ENCODE results near the gene AAMP.

DNA sequence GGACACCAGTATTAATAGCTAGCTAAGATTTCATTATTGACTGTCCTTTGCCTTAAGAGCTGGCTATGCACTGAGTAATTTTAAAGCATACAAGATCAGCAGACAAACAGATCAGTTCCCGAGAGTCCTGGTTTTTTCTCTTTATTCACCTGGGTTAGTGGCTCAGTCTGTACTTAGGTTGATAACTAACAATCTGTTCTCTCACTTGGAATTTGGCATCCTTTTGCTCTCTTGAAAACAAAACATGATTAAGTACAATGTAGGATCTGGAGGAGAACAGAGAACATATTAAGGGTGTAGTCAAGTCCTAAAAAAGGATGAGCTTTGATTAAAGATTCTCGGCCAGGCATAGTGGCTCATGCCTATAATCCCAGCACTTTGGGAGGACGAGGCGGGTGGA lies 36.4 kb downstream of the AAMP start:
- TF ChIP-seq CTCF (IDR thresholded peaks at IDR 0.05) (no peak), ZFX (IDR thresholded peaks at IDR 0.05; ENCODE audit: borderline replicate concordance) (no peak)

Measured in 22Rv1 (cell line).